Stimulated activated CD4-positive, alpha-beta T cell treated with anti-CD3 and anti-CD28 coated beads, Interleukin-12 subunit alpha, Interleukin-12 subunit beta, amount 100 ng/mL, for 48 hours (primary cell): ENCODE results near the gene SEPTIN6.

ENCODE experiments used
- DNase-seq, 3 donors: peaks; one replicate each; pipeline ENCODE4 v3.0.0-alpha.2; 2020; ENCODE audit warnings: low read depth in 2 of 3, low spot score in 1 of 3

The SEPTIN6 gene

DNA sequence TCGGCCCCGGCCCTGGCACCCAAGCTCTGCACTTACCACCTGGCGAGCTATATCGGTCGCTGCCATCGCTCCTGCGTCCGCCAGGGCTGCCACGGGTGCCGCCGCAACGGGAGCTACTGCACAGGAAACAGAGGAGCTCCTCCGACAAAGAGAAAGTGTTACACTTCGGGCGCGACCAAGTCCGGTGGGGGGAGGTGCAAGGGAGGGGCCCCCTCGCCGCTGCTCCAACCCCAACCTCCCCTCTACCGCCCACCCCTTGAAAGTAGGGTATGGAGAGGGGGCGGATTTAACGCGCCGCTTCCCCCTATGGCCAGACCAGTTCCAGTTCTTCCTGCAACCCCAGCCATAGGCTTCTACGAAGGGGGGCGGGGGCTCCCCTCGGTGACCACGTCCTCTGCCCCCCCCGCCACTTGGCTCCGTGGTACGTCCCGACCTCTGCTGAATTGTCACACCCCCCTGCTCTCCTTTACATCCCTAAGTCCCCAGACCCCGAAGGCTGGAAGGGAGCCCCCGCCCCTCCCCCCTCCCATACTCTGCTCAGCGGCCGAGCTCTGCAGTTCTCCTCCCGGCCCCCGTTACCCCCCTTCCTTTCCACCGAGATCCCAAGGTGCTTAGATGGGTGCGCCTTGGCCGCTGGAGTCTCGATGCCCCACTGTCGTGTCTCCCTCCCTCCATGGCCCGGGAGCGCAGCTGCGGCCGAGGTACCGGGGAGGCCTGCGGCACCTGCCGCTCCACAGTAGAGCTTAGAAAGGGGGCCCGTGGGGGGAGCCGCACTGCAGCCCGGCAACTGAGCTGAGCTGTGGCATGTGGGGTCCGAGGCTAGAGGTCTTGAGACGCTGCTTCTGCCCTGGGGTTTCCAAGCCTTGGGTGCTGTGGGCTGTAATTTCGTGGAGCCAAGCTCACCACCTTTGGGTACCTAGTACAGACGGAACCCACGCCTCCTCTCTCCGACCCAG is at the start of gene SEPTIN6:
TSS of gene SEPTIN6 (minus strand) at position 129 of the 956 bp plus-strand sequence. CDS start at position 66, 63 bp downstream.
- peak; percentile 72 to 84 (median 72) for DNase-seq

DNA sequence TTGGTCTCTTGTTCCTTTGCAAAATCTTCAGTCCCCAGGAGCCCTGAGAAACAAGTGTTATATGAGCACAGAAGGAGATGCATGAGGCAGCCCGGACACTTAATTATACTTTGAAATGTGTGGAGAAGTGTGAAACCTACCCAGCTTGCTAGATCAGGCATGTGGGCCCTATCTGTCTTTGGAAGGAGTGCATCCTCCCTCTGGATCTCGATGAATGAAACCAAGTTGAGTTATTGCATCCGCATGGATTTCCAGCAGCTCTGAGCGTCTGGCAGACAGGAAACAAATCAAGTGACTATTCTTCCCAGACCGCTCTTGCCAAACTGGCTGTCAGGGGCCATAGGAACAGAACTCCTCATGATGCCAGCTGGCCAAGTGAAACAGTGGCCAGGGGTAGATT is 45.8 kb upstream of the SEPTIN6 start:
- DNase-seq = no peak

DNA sequence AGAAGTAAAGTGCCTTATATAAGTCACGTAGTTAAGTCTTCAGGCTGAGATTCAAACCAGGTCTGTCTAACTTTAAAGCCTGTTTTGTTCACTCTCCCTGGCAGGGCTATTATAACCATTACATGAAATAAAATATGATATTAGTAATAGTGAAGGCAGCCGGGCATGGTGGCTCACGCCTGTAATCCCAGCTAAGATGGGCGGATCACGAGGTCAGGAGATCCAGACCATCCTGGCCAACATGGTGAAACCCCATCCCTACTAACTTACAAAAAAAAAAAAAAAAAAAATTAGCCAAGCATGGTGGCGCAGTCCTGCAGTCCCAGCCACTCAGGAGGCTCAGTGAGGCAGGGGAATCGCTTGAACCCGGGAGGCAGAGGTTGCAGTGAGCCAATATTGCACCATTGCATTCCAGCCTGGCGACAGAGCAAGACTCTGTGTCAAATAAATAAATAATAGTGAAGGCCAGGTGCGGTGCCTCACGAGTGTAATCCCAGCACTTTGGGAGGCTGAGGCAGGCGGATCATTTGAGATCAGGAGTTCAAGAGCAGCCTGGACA is 43.3 kb upstream of the SEPTIN6 start:
- DNase-seq = no peak

DNA sequence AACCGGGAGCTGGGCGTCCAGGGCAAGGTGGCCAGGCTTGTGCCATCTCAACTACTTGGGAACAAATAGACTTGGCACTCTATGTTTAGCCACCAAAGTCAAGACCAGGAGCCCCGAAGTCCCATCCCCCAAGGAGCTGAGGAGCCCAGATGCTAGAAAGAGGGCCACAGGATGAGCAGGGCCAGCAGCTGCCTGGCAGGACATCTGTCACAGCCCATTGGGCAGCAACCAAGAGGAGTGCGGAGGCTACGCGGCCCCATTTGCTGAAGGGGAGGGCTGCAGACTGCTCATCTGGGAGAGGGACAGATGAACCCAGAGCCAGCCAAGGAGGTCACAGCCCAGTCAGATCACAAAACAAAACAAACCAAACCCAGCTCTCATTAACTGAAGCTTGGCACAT is 42.5 kb upstream of the SEPTIN6 start:
- no peak for DNase-seq

GRCh38 chrX:119734897-119735339 is 42.0 kb upstream of the SEPTIN6 start:
- DNase-seq = no peak

GRCh38 chrX:119729408-119730201 is 36.6 kb upstream of the SEPTIN6 start:
- peak; percentile 20 to 71 (median 37) for DNase-seq

DNA sequence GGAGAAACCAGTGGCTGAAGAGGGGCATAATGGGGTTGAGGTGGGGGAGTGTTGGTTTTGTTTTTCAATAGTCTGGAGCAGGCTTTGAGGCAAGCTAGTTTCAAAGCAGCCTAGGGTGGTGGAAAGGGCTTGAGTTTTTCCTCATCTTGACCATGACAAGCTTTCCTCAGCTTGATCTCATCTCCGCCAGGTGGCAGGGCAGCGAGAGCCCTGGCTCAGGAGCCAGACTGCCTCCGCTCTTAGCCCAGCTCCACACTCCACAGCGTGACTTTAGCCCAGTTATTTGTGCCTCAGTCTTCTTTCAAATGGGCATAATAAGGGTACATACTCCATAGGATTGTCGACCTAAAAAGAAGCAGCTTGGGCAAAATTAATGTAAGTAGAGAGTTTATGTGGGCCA is 35.5 kb upstream of the SEPTIN6 start:
- no peak for DNase-seq

DNA sequence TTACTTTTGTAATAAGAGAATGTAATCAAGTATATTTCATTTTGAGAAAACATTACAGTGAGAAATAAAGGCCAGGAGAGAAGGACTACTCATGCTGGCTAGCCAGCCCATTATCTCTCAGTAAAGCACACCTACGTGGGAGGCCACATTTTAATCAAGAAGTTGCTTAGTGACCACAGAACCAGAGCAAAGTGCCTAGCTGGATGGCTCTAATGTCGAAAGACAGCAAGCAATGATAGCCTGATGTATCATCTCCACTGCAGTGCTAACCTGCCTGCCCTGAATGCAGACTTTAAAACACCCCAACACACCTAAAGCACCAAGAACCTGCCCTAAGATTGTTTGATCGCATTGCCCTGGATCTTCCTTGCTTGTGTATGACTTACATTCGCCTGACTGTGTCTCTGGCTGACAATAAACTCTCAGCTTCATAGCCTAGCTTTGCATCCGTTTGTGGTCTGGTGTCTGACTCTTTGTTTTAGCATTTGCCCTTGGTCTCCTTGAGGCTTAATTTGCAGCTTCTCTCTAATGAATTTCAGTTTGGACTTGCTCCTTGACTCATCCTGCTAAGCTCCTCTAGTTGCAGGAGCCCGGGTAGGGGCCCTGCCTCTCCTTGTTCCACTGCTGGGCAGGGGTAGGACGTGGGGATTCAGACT is 34.1 kb upstream of the SEPTIN6 start:
- peak in 2 of 3 donors; percentile 0 to 6 for DNase-seq

- DNase-seq = no peak
Observed at GRCh38 chrX:119721926-119722325, 29.0 kb upstream of the SEPTIN6 start.

GRCh38 chrX:119721487-119721886 is 28.5 kb upstream of the SEPTIN6 start:
- DNase-seq = no peak

- DNase-seq = no peak
Observed at GRCh38 chrX:119709630-119710029, 16.7 kb upstream of the SEPTIN6 start.

GRCh38 chrX:119708936-119709335 is 16.0 kb upstream of the SEPTIN6 start:
- DNase-seq = no peak

GRCh38 chrX:119706616-119707015 is 13.6 kb upstream of the SEPTIN6 start:
- DNase-seq = no peak

GRCh38 chrX:119698845-119699244 is 5.9 kb upstream of the SEPTIN6 start:
- DNase-seq = no peak

GRCh38 chrX:119696251-119696890 is 3.4 kb upstream of the SEPTIN6 start:
- no peak for DNase-seq

GRCh38 chrX:119695535-119696050 is 2.6 kb upstream of the SEPTIN6 start:
- DNase-seq = no peak

GRCh38 chrX:119694601-119695534 is 1.9 kb upstream of the SEPTIN6 start:
- no peak for DNase-seq

GRCh38 chrX:119693996-119694451 is 1.1 kb upstream of the SEPTIN6 start:
- no peak for DNase-seq
